GM19240 (cell line): ENCODE data around the gene SLC4A11.
"Not testable (repeated sequence)": the region's sequence is repeated elsewhere in the genome, so short reads cannot be mapped to it uniquely, and the experiment has no call there.

Experiments used
- DNase-seq: peaks from one replicate; pipeline ENCODE4 v3.0.0; 2011; ENCODE audit warnings: low spot score; ENCODE audit not compliant: insufficient read length

The SLC4A11 gene

GRCh38 chr20:3228750-3229032 is 10.3 kb downstream of the SLC4A11 start:
- DNase-seq, result no peak

- no peak for DNase-seq
These were observed 10.8 kb downstream of the SLC4A11 start for GRCh38 chr20:3227936-3228749.

GRCh38 chr20:3227506-3227905 is 11.5 kb downstream of the SLC4A11 start:
- DNase-seq, result no peak

GRCh38 chr20:3226864-3227263 is 12.1 kb downstream of the SLC4A11 start:
- no peak for DNase-seq

- no peak for DNase-seq
These were observed 12.9 kb downstream of the SLC4A11 start for GRCh38 chr20:3226093-3226492.

- DNase-seq, result no peak
These were observed 14.1 kb downstream of the SLC4A11 start for GRCh38 chr20:3224681-3225421.

- no peak for DNase-seq
These were observed 14.9 kb downstream of the SLC4A11 start for GRCh38 chr20:3223994-3224680.

GRCh38 chr20:3223651-3223993 is 15.4 kb downstream of the SLC4A11 start:
- no peak for DNase-seq

- DNase-seq, result peak; percentile 61
These were observed 16.1 kb downstream of the SLC4A11 start for GRCh38 chr20:3222635-3223600.

GRCh38 chr20:3221398-3222226 is 17.4 kb downstream of the SLC4A11 start:
- DNase-seq, result no peak

- DNase-seq, result peak; percentile 83
These were observed 20.5 kb downstream of the SLC4A11 start for GRCh38 chr20:3218307-3218988.

GRCh38 chr20:3215359-3215917 is 23.6 kb downstream of the SLC4A11 start:
- not testable (repeated sequence) for DNase-seq

GRCh38 chr20:3213226-3213625 is 25.8 kb downstream of the SLC4A11 start:
- no peak for DNase-seq

GRCh38 chr20:3210346-3210745 is 28.6 kb downstream of the SLC4A11 start:
- no peak for DNase-seq

- DNase-seq, result no peak
These were observed 29.1 kb downstream of the SLC4A11 start for GRCh38 chr20:3209946-3210317.

GRCh38 chr20:3209257-3209945 is 29.6 kb downstream of the SLC4A11 start, which contains the start of gene ITPA:
TSS of gene ITPA (plus strand) at chr20:3209498. CDS start at chr20:3209552, 54 bp downstream.
- DNase-seq, result peak; percentile 64

- DNase-seq, result no peak
These were observed 30.2 kb downstream of the SLC4A11 start for GRCh38 chr20:3208786-3209256.

GRCh38 chr20:3204124-3204794 is 34.7 kb downstream of the SLC4A11 start, which contains the start of gene DDRGK1:
TSS of gene DDRGK1 (minus strand) at chr20:3204682. CDS start at chr20:3204627, 55 bp downstream.
- peak; percentile 80 for DNase-seq
